Mesenteric fat pad (tissue), 1 donor: Measurements from ENCODE around the gene NMS. TPM values are rescaled to one million over a fixed set of nuclear protein-coding genes. Genes with fewer than 3 reads are reported as not detected.
"Not testable (repeated sequence)": the region's sequence is repeated elsewhere in the genome, so short reads cannot be mapped to it uniquely, and the experiment has no call there.

ENCODE experiments used
- DNase-seq: peaks from one replicate; pipeline ENCODE4 v3.0.0-alpha.2; 2020; ENCODE audit warnings: low spot score
- long read RNA-seq: library from polyadenylated mRNA; unstranded; transcript quantifications from one replicate; pipeline ENCODE4 v2.0.0, GENCODE V29; 2020
- total RNA-seq: library from RNA; stranded (reverse); fragmentation: NEBNext Ultra II Directional; extraction: Animal tissue kit (Norgen Biotek cat#: 25700); gene quantifications from one replicate; pipeline ENCODE4 v1.2.1, GENCODE V29; 2021
- donor health status: DM: yes; HTN: yes; CAD: no.

The NMS gene, protein sequence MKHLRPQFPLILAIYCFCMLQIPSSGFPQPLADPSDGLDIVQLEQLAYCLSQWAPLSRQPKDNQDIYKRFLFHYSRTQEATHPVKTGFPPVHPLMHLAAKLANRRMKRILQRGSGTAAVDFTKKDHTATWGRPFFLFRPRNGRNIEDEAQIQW
- not detected for total RNA-seq
- long read RNA-seq, result 0 reads

DNA sequence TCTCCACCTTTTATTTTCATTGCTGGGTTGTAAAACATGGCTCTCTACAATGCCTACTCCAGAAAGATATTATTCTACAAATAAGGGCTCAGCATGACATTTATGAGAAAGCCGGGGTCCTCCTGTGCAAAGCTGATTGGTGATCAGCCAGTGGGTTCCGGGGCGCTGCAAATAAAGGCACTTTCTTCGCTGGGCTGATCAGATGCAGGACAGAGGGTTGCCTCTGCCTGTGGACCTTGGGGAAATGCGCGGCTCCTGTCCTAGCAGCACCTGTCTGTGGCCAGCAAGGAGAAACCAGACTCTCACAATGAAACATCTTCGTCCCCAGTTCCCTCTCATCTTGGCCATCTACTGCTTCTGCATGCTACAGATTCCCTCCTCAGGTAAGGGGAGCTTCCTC is at the start of gene NMS:
NMS (plus strand) TSS at position 301 of the 400 bp plus-strand sequence; CDS start at position 308, 7 bp downstream.
- no peak for DNase-seq

GRCh38 chr2:100422320-100423055 is 47.8 kb upstream of the NMS start:
- DNase-seq, result no peak

DNA sequence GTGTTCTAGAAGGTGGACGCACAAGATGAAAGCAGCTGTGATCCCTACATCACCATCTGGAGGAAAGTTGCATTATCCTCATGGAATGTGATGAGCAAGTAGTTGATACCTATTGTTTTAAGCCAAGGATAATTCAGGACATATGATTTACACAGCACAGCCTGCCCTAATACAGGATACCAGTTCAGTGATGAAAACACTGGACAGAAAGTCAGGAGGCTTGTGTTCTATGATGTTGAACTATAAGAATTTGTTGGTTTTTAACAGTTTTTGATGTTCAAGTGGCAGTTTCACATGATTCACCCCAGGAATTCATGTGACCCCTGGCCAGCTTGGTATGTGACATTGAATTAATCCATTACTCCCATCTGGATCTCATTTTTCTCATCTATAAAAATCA is 46.7 kb upstream of the NMS start:
- no peak for DNase-seq

GRCh38 chr2:100424277-100424875 is 45.9 kb upstream of the NMS start:
- no peak for DNase-seq

DNA sequence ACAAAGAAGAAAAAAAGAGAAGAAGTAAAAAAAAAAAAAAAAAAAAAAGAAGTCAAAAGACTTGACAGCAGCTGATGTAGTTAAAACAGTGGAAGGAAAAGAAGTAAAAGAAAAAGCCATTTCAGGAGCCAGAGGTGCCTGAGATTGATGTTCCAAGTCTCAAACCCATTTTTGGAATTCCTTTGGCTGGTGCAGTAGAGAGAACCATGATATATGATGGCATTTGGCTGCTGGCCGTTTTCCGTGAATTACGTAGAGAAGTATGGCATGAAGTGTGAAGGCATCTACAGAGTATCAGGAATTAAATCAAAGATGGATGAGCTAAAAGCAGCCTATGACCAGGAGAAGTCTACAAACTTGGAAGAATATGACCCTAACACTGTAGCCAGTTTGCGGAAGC is 45.2 kb upstream of the NMS start:
- no peak for DNase-seq

GRCh38 chr2:100425573-100426383 is 44.5 kb upstream of the NMS start:
- DNase-seq, result no peak

DNA sequence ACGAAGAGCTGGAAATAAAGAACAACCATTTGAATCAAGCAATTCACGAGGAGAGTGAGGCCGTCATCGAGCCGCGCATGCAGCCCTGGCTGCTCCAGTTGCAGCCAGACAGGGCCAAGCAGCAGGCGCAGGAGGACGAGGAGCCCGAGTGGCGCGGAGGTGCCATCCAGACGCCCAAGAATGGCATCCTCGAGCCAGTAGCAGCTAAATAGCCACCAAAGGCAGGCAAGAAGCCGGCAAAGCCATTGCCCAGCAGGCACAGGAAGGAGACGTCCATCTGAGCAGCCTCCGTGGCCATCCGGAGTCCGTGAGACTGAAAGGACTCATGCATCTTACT is 43.9 kb upstream of the NMS start:
- DNase-seq, result no peak

DNA sequence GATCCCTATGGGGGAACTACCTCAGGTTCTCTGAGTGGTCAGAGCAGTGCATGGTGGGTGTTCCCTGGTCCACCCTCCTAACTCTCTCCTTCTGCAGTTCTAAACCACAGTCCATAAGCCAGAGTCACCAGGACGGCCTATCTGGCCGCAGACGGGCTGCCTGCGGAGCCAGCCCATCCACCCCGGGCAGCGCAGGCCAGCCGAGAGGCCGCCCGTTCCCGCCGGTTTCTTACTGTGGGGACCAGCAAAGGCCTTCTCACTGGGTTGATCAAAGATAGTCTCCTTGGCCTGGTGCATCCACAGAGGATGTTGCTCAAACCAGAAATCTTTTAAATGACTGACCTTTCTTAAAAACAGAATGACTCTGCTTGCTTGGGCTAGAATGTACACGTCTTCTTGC is 43.2 kb upstream of the NMS start:
- DNase-seq, result no peak

GRCh38 chr2:100427627-100428258 is 42.5 kb upstream of the NMS start:
- no peak for DNase-seq

- no peak for DNase-seq
Measured at GRCh38 chr2:100429726-100430125, 40.6 kb upstream of the NMS start.

DNA sequence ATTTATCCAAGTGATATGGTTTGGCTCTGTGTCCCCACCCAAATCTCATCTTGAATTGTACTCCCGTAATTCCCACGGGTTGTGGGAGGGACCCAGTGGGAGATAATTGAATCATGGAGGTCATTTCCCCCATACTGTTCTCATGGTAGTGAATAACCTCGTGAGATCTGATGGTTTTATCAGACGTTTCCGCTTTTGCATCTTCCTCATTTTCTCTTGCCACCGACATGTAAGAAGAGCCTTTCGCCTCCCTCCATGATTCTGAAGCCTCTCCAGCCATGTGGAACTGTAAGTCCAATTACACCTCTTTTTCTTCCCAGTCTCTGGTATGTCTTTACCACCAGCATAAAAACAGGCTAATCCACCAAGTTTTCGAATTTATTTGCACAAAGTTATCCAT is 32.5 kb upstream of the NMS start:
- no peak for DNase-seq

GRCh38 chr2:100446696-100447095 is 23.6 kb upstream of the NMS start:
- DNase-seq, result no peak

- DNase-seq, result no peak
Measured at GRCh38 chr2:100451092-100451491, 19.2 kb upstream of the NMS start.

DNA sequence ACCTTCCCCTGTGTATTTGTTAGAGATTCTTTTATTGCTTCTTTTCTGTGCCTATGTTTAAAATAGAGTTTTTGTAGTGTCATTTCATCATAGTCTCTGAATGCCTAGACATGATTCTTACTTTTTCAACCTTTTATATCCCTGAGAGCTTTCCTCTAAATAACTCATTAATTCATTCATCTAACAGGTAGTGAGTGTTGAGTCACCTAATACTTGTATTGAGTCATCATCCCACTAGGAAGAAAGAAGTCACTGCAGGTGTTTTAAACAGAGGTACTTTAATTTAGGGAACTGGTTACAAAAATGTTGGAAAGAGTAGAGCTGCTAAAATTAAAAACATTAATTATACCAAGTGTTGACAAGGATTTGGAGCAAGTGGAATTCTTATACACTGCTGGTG is 18.5 kb upstream of the NMS start:
- DNase-seq, result no peak

- no peak for DNase-seq
Measured at GRCh38 chr2:100453853-100454252, 16.4 kb upstream of the NMS start.

DNA sequence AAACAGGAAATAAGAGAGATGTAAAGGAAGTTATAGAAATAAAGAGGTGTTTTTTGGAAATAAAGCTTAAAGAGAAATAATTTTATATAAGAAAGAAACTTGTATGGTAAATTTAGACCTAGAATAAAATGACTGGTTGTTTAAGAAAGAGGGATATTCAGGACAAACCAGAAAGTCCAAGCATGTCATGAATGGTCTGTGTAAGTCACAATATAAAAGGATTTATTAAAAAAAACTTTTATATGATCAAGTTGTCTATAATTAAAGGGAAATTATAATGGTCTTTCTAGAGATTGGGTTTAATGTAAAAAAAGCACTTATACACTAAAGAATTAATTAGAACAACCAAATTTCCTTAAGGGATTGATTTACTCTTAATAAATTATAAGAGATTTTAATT is 13.9 kb upstream of the NMS start:
- not testable (repeated sequence) for DNase-seq

- DNase-seq, result no peak
Measured at GRCh38 chr2:100460904-100461530, 9.3 kb upstream of the NMS start.

DNA sequence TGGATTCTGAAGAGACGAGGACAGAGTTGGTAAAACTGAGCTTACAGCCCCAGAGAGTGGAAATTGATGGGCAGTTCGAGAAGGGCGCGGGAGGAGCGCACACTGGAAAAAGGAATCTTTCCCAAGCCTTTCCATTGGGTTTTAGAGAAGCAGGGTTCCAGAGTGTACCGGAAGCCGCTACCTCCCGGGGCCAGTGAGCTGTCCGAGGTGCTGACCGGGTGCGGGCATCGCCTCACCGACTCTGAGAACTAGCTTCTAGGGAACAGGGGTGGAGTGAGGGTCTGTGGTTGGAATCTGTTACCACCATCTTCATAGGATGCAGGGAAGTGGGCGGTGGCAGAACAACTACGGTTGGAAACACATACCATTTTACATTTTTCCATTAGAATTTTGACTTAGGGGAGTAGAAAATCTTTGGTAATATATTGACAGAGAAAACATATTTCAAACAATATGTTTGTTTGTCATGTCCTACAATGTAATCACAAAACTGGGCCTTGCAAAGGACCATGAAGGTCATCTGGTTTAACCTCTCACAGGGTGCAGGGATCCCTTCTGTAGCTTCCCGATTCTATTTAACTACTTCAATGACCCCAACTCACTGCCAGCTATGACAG is 724 bp downstream of the NMS start:
- DNase-seq, result no peak

- DNase-seq, result no peak
Measured at GRCh38 chr2:100476606-100477005, 6.3 kb downstream of the NMS start.

- DNase-seq, result no peak
Measured at GRCh38 chr2:100482741-100483140, 12.5 kb downstream of the NMS start.

DNA sequence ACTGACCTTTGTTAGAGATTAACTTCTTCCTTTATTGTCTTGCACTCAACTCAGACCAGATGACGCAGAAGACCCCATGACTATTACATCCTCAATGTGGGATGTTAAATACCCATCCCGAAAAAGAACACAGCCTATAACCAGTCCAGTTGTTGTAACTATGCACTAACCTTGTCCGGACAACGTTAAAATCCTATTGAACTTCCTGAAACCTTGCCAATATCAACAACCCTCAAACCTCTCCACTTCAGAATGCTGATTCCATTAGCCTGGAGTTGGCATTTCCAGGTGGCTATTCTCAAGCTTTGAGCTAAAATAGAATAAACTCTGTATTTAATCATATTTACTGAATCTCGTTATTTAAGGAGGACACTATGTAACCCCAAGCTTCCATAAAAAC is 13.6 kb downstream of the NMS start:
- DNase-seq, result no peak
